ENCODE measurements around the gene ETS2. TPM values are rescaled to one million over a fixed set of nuclear protein-coding genes. Genes with fewer than 3 reads are reported as not detected.
A peak's percentile ranks its signal among the peaks of the same experiment; 100 is the strongest.

ETS2 gene
- total and polyA plus RNA-seq, 2 of the 8 experiments (the other 6 are each of a cell fraction or from before 2014, with no cell fraction given), result 11.0 to 45.1 TPM

DNA sequence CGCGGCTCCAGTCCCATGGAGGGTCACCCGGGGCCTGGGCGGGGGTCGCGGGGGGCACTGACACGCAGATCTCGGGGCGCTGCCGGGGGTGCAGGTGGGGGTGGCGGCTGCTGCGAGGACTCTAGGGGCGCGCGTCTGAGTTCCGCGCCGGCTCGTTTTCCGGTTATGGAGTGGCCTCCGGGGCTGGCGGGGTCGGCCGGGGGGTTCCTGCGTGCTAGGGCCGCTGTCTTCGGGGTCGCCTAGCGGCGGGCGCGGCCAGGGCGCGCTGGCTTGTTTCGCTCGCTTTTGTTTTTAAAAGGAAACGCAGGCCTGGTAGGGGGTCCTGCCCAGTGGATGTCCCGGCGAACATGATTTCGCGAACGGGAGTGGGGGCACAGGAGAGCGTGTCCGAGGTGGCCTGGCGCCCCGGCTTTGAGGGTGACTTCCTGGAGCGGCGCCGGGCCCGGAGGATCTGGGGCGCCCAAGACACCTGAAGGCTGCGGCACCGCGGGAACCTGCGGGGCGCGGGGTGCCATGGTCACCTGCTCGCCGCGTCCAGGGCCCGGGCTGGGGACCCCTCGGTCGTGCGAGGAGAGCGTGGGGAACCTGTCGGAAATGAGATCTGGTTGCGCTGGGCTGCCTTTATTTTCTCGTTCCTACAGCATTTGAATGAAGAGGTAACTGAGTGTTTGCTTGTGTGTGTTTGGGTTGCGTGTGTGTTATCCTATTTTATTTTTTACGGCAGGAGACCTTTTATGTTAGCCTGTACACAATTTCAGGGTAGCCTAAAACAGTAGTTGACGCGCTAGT is 618 bp downstream of the ETS2 start:
- Histone ChIP-seq H3K4me1 (replicated peaks in 1 of 4; ENCODE audit: control insufficient read depth in 3 of 4, insufficient read depth in 4 of 4, low read length in 3 of 4) (peaks cover 13 to 30% (median 16%) of the 10 kb centered on the region in 4 experiments), H2BK15ac (ENCODE audit: low read length) (no peak overlapping the region), H3K23ac (ENCODE audit: insufficient read length) (no peak overlapping the region), H3K27ac (ENCODE audit: low read depth, low read length) (no peak overlapping the region), H3K27me3 (replicated peaks in 1 of 4; ENCODE audit: control insufficient read depth in 3 of 4, extremely low read depth in 1 of 4, insufficient read depth in 3 of 4, low read length in 3 of 4) (peaks cover 0 to 8% (median 5%) of the 10 kb centered on the region in 4 experiments; a peak in 4 of 7 replicates), H3K79me2 (ENCODE audit: control insufficient read depth in 1 of 2, insufficient read depth in 2 of 2, low read length in 2 of 2) (peaks cover 8 to 45% of the 10 kb centered on the region in 2 experiments; a peak in 3 of 4 replicates), H3K4ac (replicated peaks; ENCODE audit: insufficient read length, low read depth, low read length) (peak overlapping the region; percentile 8), H3K79me1 (ENCODE audit: low read depth, low read length) (no peaks in the 10 kb centered on the region), H3K23me2 (ENCODE audit: low read depth, low read length) (peaks cover 4% of the 10 kb centered on the region; the same call in 1 of the 2 replicates), H2AK5ac (ENCODE audit: low read depth, low read length) (no peak overlapping the region), H3K56ac (replicated peaks; ENCODE audit: insufficient read length, low read depth, low read length) (no peak overlapping the region), H4K20me1 (replicated peaks in 1 of 2; ENCODE audit: control insufficient read depth in 1 of 2, insufficient read depth in 2 of 2, low read length in 2 of 2) (peaks cover 0 to 3% of the 10 kb centered on the region in 2 experiments), H4K91ac (replicated peaks; ENCODE audit: insufficient read length, low read length) (no peak overlapping the region), H2BK5ac (ENCODE audit: low read depth, low read length) (no peak overlapping the region), H3K9me3 (ENCODE audit: insufficient read depth in 2 of 2, low read depth in 1 of 2, low read length in 1 of 2) (no peaks in the 10 kb centered on the region), H3K36me3 (ENCODE audit: control insufficient read depth in 2 of 4, insufficient read depth in 4 of 4, low read length in 3 of 4) (peaks cover 0 to 11% (median 2%) of the 10 kb centered on the region in 4 experiments; a peak in 2 of 8 replicates), H2AFZ (ENCODE audit: low read length) (no peak overlapping the region), H3K18ac (ENCODE audit: extremely low read depth, low read length) (no peak overlapping the region; the same call in 1 of the 2 replicates), H2BK120ac (replicated peaks; ENCODE audit: low read depth, low read length) (no peak overlapping the region), H4K5ac (ENCODE audit: insufficient read length, low read depth, low read length) (no peak overlapping the region), H3K14ac (ENCODE audit: insufficient read length) (no peak overlapping the region), H2BK20ac (ENCODE audit: low read length) (no peak overlapping the region), H3K4me2 (ENCODE audit: insufficient read depth in 1 of 2, low read depth in 2 of 2, low read length in 2 of 2) (peak overlapping the region; percentile 48 to 68), H2BK12ac (ENCODE audit: low read depth, low read length) (no peak overlapping the region), H3K9ac (replicated peaks in 1 of 4; ENCODE audit: extremely low read depth in 1 of 4, low read depth in 3 of 4, low read length in 3 of 4) (peak overlapping the region; percentile 25 to 85 (median 47); a peak in 6 of 7 replicates), H3K4me3 (ENCODE audit: extremely low read depth in 1 of 4, insufficient read depth in 2 of 4, low read depth in 3 of 4, low read length in 4 of 4) (peak overlapping the region; percentile 65 to 91 (median 82)), H4K8ac (ENCODE audit: extremely low read depth, insufficient read depth, low read length) (no peak overlapping the region)
- TF ChIP-seq BRCA1 (IDR thresholded peaks at IDR 0.05; ENCODE audit: low read depth, low read length) (no peak), PHF8 (conservative IDR thresholded peaks at IDR 0.05; ENCODE audit: low read depth, low read length) (peak; percentile 17; the same call in 1 of the 2 replicates), GTF2F1 (IDR thresholded peaks at IDR 0.05; ENCODE audit: borderline replicate concordance, low read depth, low read length) (0 out of 2 replicates have a peak, but pooled peaks have one; percentile 6), BCL11A (IDR thresholded peaks at IDR 0.05; ENCODE audit: low read depth in 2 of 2, low read length in 2 of 2) (no peak)
- TF ChIP-seq, protein P1, sequence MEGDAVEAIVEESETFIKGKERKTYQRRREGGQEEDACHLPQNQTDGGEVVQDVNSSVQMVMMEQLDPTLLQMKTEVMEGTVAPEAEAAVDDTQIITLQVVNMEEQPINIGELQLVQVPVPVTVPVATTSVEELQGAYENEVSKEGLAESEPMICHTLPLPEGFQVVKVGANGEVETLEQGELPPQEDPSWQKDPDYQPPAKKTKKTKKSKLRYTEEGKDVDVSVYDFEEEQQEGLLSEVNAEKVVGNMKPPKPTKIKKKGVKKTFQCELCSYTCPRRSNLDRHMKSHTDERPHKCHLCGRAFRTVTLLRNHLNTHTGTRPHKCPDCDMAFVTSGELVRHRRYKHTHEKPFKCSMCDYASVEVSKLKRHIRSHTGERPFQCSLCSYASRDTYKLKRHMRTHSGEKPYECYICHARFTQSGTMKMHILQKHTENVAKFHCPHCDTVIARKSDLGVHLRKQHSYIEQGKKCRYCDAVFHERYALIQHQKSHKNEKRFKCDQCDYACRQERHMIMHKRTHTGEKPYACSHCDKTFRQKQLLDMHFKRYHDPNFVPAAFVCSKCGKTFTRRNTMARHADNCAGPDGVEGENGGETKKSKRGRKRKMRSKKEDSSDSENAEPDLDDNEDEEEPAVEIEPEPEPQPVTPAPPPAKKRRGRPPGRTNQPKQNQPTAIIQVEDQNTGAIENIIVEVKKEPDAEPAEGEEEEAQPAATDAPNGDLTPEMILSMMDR (IDR thresholded peaks at IDR 0.05; ENCODE audit: control extremely low read depth in 1 of 3, insufficient read depth in 1 of 3, low read depth in 1 of 3, low read length in 3 of 3), result peak; percentile 3 to 19 (median 12); a peak in 2 of 4 replicates
- ChIA-PET POLR2A (ENCODE audit: partially characterized antibody) (interaction anchor here (0.8 to 2.0 kb wide), 5 partner anchors 9 to 357 kb away, joined by 3 to 5 read pairs (median 4); no protein-coding TSS in a partner anchor), CTCF (ENCODE audit: partially characterized antibody) (interaction anchor here (0.6 to 1.4 kb wide), 4 partner anchors 10 to 474 kb away, joined by 3 to 8 read pairs (median 4); no protein-coding TSS in a partner anchor)
- WGBS, 2 experiments (ENCODE audit: extremely low coverage in 1 of 2, insufficient coverage in 1 of 2, insufficient read length in 1 of 2, insufficient replicate concordance in 2 of 2, low coverage in 1 of 2, low lambda C conversion rate in 2 of 2, missing lambda C conversion rate in 1 of 2), result 1% methylated on average over 53 of the region's 72 CpGs; no CpG with 5 or more reads in 1 of the 2 experiments
- peak in 1 of 2 experiments; percentile 57 for DNase-seq (ENCODE audit: low read depth in 1 of 2, low spot score in 2 of 2)
- no peak for FAIRE-seq
